ENCODE data around the gene TCF20.

DNA sequence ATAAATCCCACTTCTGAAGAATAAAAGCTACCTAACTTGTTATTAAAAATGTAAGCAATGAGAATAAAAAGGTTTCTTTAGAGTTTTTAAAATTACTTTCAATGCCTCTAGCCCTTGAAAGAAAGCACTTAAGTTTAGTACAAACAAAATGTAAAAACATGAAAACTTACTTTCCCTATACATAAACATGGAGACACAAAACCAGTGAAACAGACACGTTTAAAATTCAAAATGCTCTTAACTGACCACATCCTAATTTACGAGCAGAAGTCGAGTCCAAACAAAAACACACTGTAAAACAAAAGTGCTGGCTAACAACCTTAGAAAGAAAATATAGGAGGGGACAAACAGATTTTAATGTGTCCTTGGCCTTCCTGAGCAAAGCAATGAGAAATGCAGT lies 36.6 kb downstream of the TCF20 start:
- TF ChIP-seq EZH2 (IDR thresholded peaks at IDR 0.05) (no peak), POLR2AphosphoS5 (IDR thresholded peaks at IDR 0.05; ENCODE audit: borderline replicate concordance, low read depth, low read length) (no peak), FOXP2 (optimal IDR thresholded peaks at IDR 0.05; ENCODE audit: control extremely low read depth, extremely low read length, insufficient read depth) (no peak)
